ENCODE data around the gene YARS2. TPM values are rescaled to one million over a fixed set of nuclear protein-coding genes. Genes with fewer than 3 reads are reported as not detected.

Gene YARS2
- total RNA-seq, 4 donors from 2014 or later: 12.3 to 15.0 (median 14.7) TPM

DNA sequence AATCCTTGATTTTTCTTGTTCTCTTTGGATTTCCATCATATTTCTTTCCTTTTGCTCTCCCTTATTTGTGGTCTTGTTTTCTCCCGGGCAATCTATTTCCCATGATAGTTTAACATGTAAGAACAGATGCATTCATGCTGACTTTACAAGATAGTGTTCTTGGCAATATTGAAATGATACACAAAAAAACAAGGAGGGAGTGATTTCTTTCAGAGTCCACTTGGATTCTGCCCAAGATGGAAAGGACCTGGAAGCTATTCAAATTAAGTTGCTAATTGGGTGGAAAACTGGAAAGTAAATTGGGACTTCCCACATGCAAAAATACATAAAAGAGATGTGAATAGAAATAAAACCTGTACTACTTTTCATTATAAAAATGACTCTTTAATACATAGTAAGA lies 14.4 kb upstream of the YARS2 start:
- no peak for DNase-seq (ENCODE audit: extremely low spot score)
- Histone ChIP-seq H3K36me3 (no peaks in the 10 kb centered on the region), H3K4me1 (no peaks in the 10 kb centered on the region), H3K4me3 (no peak overlapping the region), H3K9me3 (no peaks in the 10 kb centered on the region), H3K27ac (replicated peaks in 1 of 4) (no peak overlapping the region), H3K27me3 (no peaks in the 10 kb centered on the region)
- WGBS: 74% methylated on average over 1 of the region's 1 CpG
- no peak for TF ChIP-seq EP300 (IDR thresholded peaks at IDR 0.05)
- TF ChIP-seq, protein P1, sequence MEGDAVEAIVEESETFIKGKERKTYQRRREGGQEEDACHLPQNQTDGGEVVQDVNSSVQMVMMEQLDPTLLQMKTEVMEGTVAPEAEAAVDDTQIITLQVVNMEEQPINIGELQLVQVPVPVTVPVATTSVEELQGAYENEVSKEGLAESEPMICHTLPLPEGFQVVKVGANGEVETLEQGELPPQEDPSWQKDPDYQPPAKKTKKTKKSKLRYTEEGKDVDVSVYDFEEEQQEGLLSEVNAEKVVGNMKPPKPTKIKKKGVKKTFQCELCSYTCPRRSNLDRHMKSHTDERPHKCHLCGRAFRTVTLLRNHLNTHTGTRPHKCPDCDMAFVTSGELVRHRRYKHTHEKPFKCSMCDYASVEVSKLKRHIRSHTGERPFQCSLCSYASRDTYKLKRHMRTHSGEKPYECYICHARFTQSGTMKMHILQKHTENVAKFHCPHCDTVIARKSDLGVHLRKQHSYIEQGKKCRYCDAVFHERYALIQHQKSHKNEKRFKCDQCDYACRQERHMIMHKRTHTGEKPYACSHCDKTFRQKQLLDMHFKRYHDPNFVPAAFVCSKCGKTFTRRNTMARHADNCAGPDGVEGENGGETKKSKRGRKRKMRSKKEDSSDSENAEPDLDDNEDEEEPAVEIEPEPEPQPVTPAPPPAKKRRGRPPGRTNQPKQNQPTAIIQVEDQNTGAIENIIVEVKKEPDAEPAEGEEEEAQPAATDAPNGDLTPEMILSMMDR (IDR thresholded peaks at IDR 0.05): no peak
- no peak for TF ChIP-seq POLR2A (IDR thresholded peaks at IDR 0.05; ENCODE audit: low read depth)
- TF ChIP-seq POLR2AphosphoS5 (IDR thresholded peaks at IDR 0.05): no peak
- intact Hi-C loops (cut with DNase I): no loop called here

DNA sequence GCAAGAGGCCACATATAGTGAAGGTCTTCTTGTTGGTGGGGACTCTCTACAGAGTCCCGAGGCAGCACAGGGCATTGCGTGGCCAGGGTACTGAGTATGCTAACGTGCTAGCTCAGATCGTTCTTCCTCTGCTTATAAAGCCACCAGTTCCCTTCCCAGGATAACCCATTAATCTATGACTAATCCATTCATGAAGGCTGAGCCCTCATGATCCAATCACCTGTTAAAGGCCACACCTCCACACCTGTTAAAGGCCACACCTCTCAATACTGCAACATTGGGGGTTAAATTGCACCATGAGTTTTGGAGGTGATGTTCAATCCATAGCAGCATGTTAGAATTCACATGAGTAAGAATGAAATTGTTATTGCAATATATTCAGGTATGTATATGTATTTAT lies 12.8 kb upstream of the YARS2 start:
- Histone ChIP-seq H3K4me1 (no peaks in the 10 kb centered on the region), H3K4me3 (no peak overlapping the region), H3K27ac (replicated peaks in 1 of 4) (no peak overlapping the region), H3K9me3 (no peaks in the 10 kb centered on the region), H3K36me3 (no peaks in the 10 kb centered on the region), H3K27me3 (no peaks in the 10 kb centered on the region)
- no peak for TF ChIP-seq POLR2AphosphoS5 (IDR thresholded peaks at IDR 0.05)
- TF ChIP-seq POLR2A (IDR thresholded peaks at IDR 0.05; ENCODE audit: low read depth): no peak
- TF ChIP-seq, protein P1 (IDR thresholded peaks at IDR 0.05): no peak
- TF ChIP-seq EP300 (IDR thresholded peaks at IDR 0.05): no peak
- no peak for DNase-seq (ENCODE audit: extremely low spot score)
- intact Hi-C loops (cut with DNase I): no loop called here
- WGBS: 76% methylated on average over 4 of the region's 4 CpGs

DNA sequence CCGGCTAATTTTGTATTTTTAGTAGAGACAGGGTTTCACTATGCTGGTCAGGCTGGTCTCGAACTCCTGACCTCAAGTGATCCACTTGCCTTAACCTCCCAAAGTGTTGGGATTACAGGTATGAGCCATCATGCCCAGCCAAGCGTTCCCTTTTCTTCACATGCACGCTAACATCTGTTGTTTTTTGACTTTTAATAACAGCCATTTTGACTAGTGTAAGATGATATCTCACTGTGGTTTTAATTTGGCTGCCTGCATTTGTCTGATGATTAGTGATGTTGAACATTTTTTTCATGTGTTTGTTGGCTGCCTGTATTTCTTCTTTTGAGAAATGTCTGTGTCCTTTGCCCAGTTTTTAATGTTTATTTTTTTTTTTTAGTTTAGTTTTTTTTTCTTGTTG lies 10.2 kb upstream of the YARS2 start:
- Histone ChIP-seq H3K4me3 (no peak overlapping the region), H3K4me1 (no peaks in the 10 kb centered on the region), H3K27ac (replicated peaks in 1 of 4) (no peak overlapping the region), H3K36me3 (no peaks in the 10 kb centered on the region), H3K27me3 (peaks cover 0 to 6% (median 0%) of the 10 kb centered on the region in 4 donors), H3K9me3 (no peaks in the 10 kb centered on the region)
- intact Hi-C loops (cut with DNase I): no loop called here
- 78% methylated on average over 4 of the region's 4 CpGs for WGBS
- no peak for DNase-seq (ENCODE audit: extremely low spot score)
- TF ChIP-seq POLR2AphosphoS5 (IDR thresholded peaks at IDR 0.05): no peak
- no peak for TF ChIP-seq POLR2A (IDR thresholded peaks at IDR 0.05; ENCODE audit: low read depth)
- TF ChIP-seq EP300 (IDR thresholded peaks at IDR 0.05): no peak
- TF ChIP-seq, protein P1 (IDR thresholded peaks at IDR 0.05): no peak

DNA sequence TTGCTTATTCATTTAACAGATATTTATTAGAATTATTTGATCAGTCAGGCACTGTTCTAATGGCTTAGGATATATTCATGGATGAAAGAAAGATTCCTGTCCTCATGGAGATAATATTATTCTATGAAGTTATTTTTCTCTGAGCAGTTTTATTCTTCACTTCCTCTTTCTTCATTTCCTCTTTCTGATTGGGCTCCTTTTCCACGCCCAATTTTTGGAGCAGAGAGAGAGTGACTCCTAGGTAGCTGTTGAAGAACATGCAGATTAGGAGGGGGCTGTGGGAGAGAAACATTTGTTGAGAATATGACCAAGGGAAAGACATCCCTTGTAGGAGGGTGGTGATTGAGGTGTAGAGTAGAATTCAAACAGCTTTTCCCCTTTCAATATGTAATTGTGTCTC lies 6.0 kb upstream of the YARS2 start:
- 47% methylated on average over 1 of the region's 1 CpG for WGBS
- H3K27ac ChIP-seq (replicated peaks in 1 of 4): no peak overlapping the region

More for the DNA sequence above, 6.0 kb upstream of the YARS2 start:
- DNase-seq (ENCODE audit: extremely low spot score): no peak
- TF ChIP-seq EP300 (IDR thresholded peaks at IDR 0.05): no peak
- no peak for TF ChIP-seq POLR2AphosphoS5 (IDR thresholded peaks at IDR 0.05)
- TF ChIP-seq, protein P1 (IDR thresholded peaks at IDR 0.05): no peak
- TF ChIP-seq POLR2A (IDR thresholded peaks at IDR 0.05; ENCODE audit: low read depth): no peak
- Histone ChIP-seq H3K4me1 (peaks cover 0 to 1% (median 0%) of the 10 kb centered on the region in 4 donors), H3K4me3 (no peak overlapping the region), H3K27me3 (peaks cover 0 to 8% (median 0%) of the 10 kb centered on the region in 4 donors), H3K36me3 (no peaks in the 10 kb centered on the region), H3K9me3 (no peaks in the 10 kb centered on the region)
- intact Hi-C loops (cut with DNase I): no loop called here

Measured in esophagus muscularis mucosa (tissue), 4 donors.